ENCODE data around the gene TMUB2. TPM values are rescaled to one million over a fixed set of nuclear protein-coding genes. Genes with fewer than 3 reads are reported as not detected.

The TMUB2 gene
- total and polyA plus RNA-seq, 9 of the 15 experiments (the other 6 are each of a cell fraction or from before 2014, with no cell fraction given) = 4.1 to 29.8 (median 16.3) TPM

- no peak for TF ChIP-seq ZNF143 (CRISPR knock-in tag; IDR thresholded peaks at IDR 0.05)
- no peak for TF ChIP-seq CBX5 (IDR thresholded peaks at IDR 0.05; ENCODE audit: borderline replicate concordance, low read depth)
- no peak for TF ChIP-seq FOSL1 (tag; conservative IDR thresholded peaks at IDR 0.05)
- TF ChIP-seq ZNF174 (CRISPR knock-in tag; IDR thresholded peaks at IDR 0.05) = no peak
These were observed 16.7 kb upstream of the TMUB2 start (continued) for GRCh38 chr17:44170135-44170498.

- no peaks in the 10 kb centered on the region for H3K9me3 ChIP-seq (replicated peaks; ENCODE audit: control insufficient read depth, insufficient read depth, low read depth, low read length)
- no peaks in the 10 kb centered on the region for H3K9me1 ChIP-seq (ENCODE audit: control insufficient read depth, insufficient read depth, low read length)
- ATAC-seq = no peak
- BruUV-seq (replicated peaks) = no TSS peak
- ChIA-PET CTCF (ENCODE audit: low intra/inter-chr PET ratio) (no interaction called here), POLR2A (interaction anchor here (0.6 to 1.1 kb wide), 5 partner anchors 16 to 290 kb away, joined by 3 to 5 read pairs (median 4); no protein-coding TSS in a partner anchor)
- intact Hi-C loops (cut with micrococcal nuclease) = no loop called here
- H3K4me1 ChIP-seq (replicated peaks in 1 of 2; ENCODE audit: control insufficient read depth in 2 of 2, insufficient read depth in 2 of 2, low read length in 2 of 2) = peaks cover 13 to 26% of the 10 kb centered on the region in 2 experiments; a peak in 4 of 5 replicates
- 67% methylated on average over 19 of the region's 21 CpGs for WGBS (ENCODE audit: insufficient coverage, low coverage, missing lambda C conversion rate)
- no peaks in the 10 kb centered on the region for H3K79me2 ChIP-seq (ENCODE audit: control insufficient read depth, insufficient read depth, low read length)
- H3K4me3 ChIP-seq = no peak within 1 kb of the TSS
- no peak within 1 kb of the TSS for H2AFZ ChIP-seq (ENCODE audit: low read depth, low read length)
- H3K27ac ChIP-seq (ENCODE audit: extremely low read depth, low read depth, low read length) = no peak within 1 kb of the TSS
- DNase-seq (ENCODE audit: extremely low read depth in 1 of 4, low spot score in 3 of 4) = no peak
- H4K20me1 ChIP-seq (replicated peaks; ENCODE audit: control insufficient read depth, insufficient read depth, low read length) = no peaks in the 10 kb centered on the region
- H3K9ac ChIP-seq (ENCODE audit: insufficient read depth in 1 of 2, low read depth in 2 of 2, low read length in 2 of 2) = peak within 1 kb of the TSS in 1 of 2 experiments; percentile 53; a peak in 2 of 4 replicates
- in situ Hi-C loops (cut with MboI) = no loop called here
- no peak for FAIRE-seq
- H3K4me2 ChIP-seq (ENCODE audit: insufficient read depth, low read length) = no peak within 1 kb of the TSS
- peaks cover 6% of the 10 kb centered on the region; the same call in 1 of the 3 replicates for H3K36me3 ChIP-seq (ENCODE audit: control insufficient read depth, insufficient read depth, low read length)
- peak; percentile 78; the same call in 1 of the 2 replicates for TF ChIP-seq MEF2A (IDR thresholded peaks at IDR 0.05; ENCODE audit: control insufficient read depth, low read depth, low read length)
- no peak for TF ChIP-seq CBX3 (IDR thresholded peaks at IDR 0.05; ENCODE audit: borderline replicate concordance in 1 of 2, low read length in 2 of 2)
- TF ChIP-seq POLR2G (IDR thresholded peaks at IDR 0.05; ENCODE audit: low read depth, low read length) = peak; percentile 73
- TF ChIP-seq MEF2D (tag; conservative IDR thresholded peaks at IDR 0.05; ENCODE audit: low read depth) = 0 out of 2 replicates have a peak, but pooled peaks have one; percentile 53
- H3K27me3 ChIP-seq (ENCODE audit: control insufficient read depth in 2 of 2, insufficient read depth in 2 of 2, low read length in 2 of 2) = no peaks in the 10 kb centered on the region
These were observed 16.1 kb upstream of the TMUB2 start, which contains the start of gene ASB16 for GRCh38 chr17:44170499-44171201. Gene ASB16 (plus strand): TSS chr17:44170704. CDS start chr17:44170790, 86 bp downstream.

Measured in K562 (cell line).